ENCODE results near the gene PCDH9. TPM values are rescaled to one million over a fixed set of nuclear protein-coding genes. Genes with fewer than 3 reads are reported as not detected.

Gene PCDH9
- total and polyA plus RNA-seq, 2 of the 4 experiments (the other 2 are of a cell fraction): 2.2 to 10.2 TPM

DNA sequence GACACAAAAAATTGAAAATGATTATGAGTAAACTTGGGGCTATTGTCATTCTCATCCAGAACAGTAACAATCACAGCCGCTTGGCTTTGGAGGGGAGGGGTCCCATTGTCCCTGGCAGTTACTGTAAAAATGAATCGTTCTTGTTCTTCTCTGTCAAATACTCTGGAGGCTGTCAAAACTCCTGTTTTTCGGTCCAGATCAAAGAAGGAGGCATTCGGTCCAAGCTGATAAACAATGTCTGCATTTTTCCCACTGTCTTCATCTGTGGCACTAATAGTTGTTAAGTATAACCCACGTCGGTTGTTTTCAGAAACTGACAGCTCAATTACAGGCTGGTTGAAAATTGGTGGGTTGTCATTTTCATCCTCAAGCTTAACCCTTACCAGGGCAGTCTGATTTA lies 3.4 kb downstream of the PCDH9 start:
- no peak overlapping the region for H2BK20ac ChIP-seq (ENCODE audit: low read depth, low read length)
- H4K20me1 ChIP-seq (ENCODE audit: insufficient read depth, low read length): no peaks in the 10 kb centered on the region
- ATAC-seq (ENCODE audit: low read depth) (no peak), DNase-seq (no peak)
- no peaks in the 10 kb centered on the region for H3K9me1 ChIP-seq (ENCODE audit: insufficient read depth, low read length)
- dilution Hi-C loops (cut with HindIII; ENCODE audit: low sequenced_read_pairs, unreplicated experiment) (no loop called here), intact Hi-C loops (cut with micrococcal nuclease) (loop anchor here (10.0 kb wide), 1 partner anchor 822 kb away; no protein-coding TSS in a partner anchor), in situ Hi-C loops (cut with MboI; ENCODE audit: low sequenced_read_pairs) (loop anchor here (5.0 to 10.0 kb wide), 3 partner anchors 532 to 1569 kb away; no protein-coding TSS in a partner anchor)
- no peak overlapping the region for H3K4me3 ChIP-seq (ENCODE audit: insufficient read depth, low read depth, low read length)
- H3K4ac ChIP-seq (ENCODE audit: low read depth, low read length): no peak overlapping the region
- WGBS, 2 experiments (ENCODE audit: extremely low coverage in 2 of 2, insufficient read length in 1 of 2): no CpG with 5 or more reads among the region's 6 CpGs
- no peak overlapping the region for H3K23ac ChIP-seq (ENCODE audit: low read depth, low read length)
- POLR2A ChIA-PET (ENCODE audit: unreplicated experiment): no interaction called here
- no peak overlapping the region for H3K4me2 ChIP-seq (ENCODE audit: low read depth, low read length)
- peaks cover 1% of the 10 kb centered on the region for H3K4me1 ChIP-seq (ENCODE audit: control insufficient read depth, insufficient read depth, low read length)
- no peak overlapping the region for H2BK15ac ChIP-seq (ENCODE audit: low read depth, low read length)
- H3K27ac ChIP-seq (ENCODE audit: insufficient read depth, low read length): no peak overlapping the region
- no TSS peak for BruUV-seq (replicated peaks)
- H4K5ac ChIP-seq (ENCODE audit: low read depth, low read length): no peak overlapping the region
- H3K27me3 ChIP-seq (ENCODE audit: control insufficient read depth, insufficient read depth, low read length): no peaks in the 10 kb centered on the region
- H3K36me3 ChIP-seq (ENCODE audit: control insufficient read depth, insufficient read depth, low read length): no peaks in the 10 kb centered on the region
- peaks cover 4 to 14% of the 10 kb centered on the region in 2 experiments; a peak in 1 of 4 replicates for H3K79me1 ChIP-seq (ENCODE audit: low read depth in 1 of 2, low read length in 2 of 2)
- no peak overlapping the region for H3K56ac ChIP-seq (ENCODE audit: extremely low read depth, insufficient read depth, low read length)
- H3K9ac ChIP-seq (ENCODE audit: low read depth, low read length): no peak overlapping the region
- H4K91ac ChIP-seq (ENCODE audit: insufficient read depth, low read depth, low read length): no peak overlapping the region
- no peaks in the 10 kb centered on the region for H3K9me3 ChIP-seq (ENCODE audit: control insufficient read depth, insufficient read depth, low read length)
- no peak overlapping the region for H2AK5ac ChIP-seq (ENCODE audit: low read depth, low read length)
- TF ChIP-seq, protein P1, sequence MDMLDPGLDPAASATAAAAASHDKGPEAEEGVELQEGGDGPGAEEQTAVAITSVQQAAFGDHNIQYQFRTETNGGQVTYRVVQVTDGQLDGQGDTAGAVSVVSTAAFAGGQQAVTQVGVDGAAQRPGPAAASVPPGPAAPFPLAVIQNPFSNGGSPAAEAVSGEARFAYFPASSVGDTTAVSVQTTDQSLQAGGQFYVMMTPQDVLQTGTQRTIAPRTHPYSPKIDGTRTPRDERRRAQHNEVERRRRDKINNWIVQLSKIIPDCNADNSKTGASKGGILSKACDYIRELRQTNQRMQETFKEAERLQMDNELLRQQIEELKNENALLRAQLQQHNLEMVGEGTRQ (IDR thresholded peaks at IDR 0.05; ENCODE audit: low read depth, low read length): no peak
- TF ChIP-seq RCOR1 (IDR thresholded peaks at IDR 0.05; ENCODE audit: insufficient replicate concordance, low read length): no peak
- TF ChIP-seq MAFK (IDR thresholded peaks at IDR 0.05; ENCODE audit: low read depth, low read length): no peak
- TF ChIP-seq SMC3 (IDR thresholded peaks at IDR 0.05; ENCODE audit: low read depth, low read length): no peak
- TF ChIP-seq NFE2L2 (IDR thresholded peaks at IDR 0.05; ENCODE audit: low read depth, low read length): no peak
- no peak for TF ChIP-seq BHLHE40 (IDR thresholded peaks at IDR 0.05; ENCODE audit: low read depth, low read length)
- TF ChIP-seq, protein P2, sequence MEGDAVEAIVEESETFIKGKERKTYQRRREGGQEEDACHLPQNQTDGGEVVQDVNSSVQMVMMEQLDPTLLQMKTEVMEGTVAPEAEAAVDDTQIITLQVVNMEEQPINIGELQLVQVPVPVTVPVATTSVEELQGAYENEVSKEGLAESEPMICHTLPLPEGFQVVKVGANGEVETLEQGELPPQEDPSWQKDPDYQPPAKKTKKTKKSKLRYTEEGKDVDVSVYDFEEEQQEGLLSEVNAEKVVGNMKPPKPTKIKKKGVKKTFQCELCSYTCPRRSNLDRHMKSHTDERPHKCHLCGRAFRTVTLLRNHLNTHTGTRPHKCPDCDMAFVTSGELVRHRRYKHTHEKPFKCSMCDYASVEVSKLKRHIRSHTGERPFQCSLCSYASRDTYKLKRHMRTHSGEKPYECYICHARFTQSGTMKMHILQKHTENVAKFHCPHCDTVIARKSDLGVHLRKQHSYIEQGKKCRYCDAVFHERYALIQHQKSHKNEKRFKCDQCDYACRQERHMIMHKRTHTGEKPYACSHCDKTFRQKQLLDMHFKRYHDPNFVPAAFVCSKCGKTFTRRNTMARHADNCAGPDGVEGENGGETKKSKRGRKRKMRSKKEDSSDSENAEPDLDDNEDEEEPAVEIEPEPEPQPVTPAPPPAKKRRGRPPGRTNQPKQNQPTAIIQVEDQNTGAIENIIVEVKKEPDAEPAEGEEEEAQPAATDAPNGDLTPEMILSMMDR (conservative IDR thresholded peaks at IDR 0.05; ENCODE audit: low read depth, low read length): no peak
- H3K14ac ChIP-seq (replicated peaks; ENCODE audit: low read depth, low read length): no peak overlapping the region
- no peak overlapping the region for H2BK120ac ChIP-seq (ENCODE audit: low read depth, low read length)
- H2AFZ ChIP-seq (replicated peaks; ENCODE audit: low read length, poor library complexity): no peak overlapping the region
- H2AK9ac ChIP-seq (replicated peaks; ENCODE audit: low read depth, low read length, poor library complexity): no peak overlapping the region
- CTCF ChIA-PET: no interaction called here
- H2BK5ac ChIP-seq (ENCODE audit: low read depth, low read length, poor library complexity, severe bottlenecking): no peak overlapping the region
- no peak overlapping the region for H3K18ac ChIP-seq (ENCODE audit: low read depth, low read length)
- no peak overlapping the region for H4K8ac ChIP-seq (ENCODE audit: low read depth in 2 of 2, low read length in 2 of 2)

Data from IMR-90 (cell line).